Activated CD4-positive, alpha-beta memory T cell treated with anti-CD3 and anti-CD28 coated beads, Interleukin-2, amount 10 ng/mL, durations not matched to agents 7 days and 5 days (primary cell): ENCODE measurements around the gene WDR7. TPM values are rescaled to one million over a fixed set of nuclear protein-coding genes. Genes with fewer than 3 reads are reported as not detected.

ENCODE experiments used
- CTCF ChIA-PET: fragments of 350-600 bp; sonication (Branson Sonifier 250); formaldehyde crosslinking; loops from one replicate; lab custom pipeline; 2021; ENCODE audit warnings: antibody characterized with exemption, inconsistent platforms; lab: Charles Lee
- POLR2A ChIA-PET: fragments of 350-600 bp; sonication (Branson Sonifier 250); formaldehyde crosslinking; loops from one replicate; lab custom pipeline; 2021; ENCODE audit warnings: antibody characterized with exemption; lab: Charles Lee
- DNase-seq: peaks from one replicate; pipeline ENCODE4 v3.0.0-alpha.2; 2020
- H3K27ac Mint-ChIP-seq: one replicate; pipeline ENCODE4 v1.8.0; 2021; ENCODE audit warnings: mild to moderate bottlenecking, mixed read lengths
- H3K27me3 Mint-ChIP-seq: one replicate; pipeline ENCODE4 v1.8.0; 2021; ENCODE audit warnings: mixed read lengths
- H3K36me3 Mint-ChIP-seq: one replicate; pipeline ENCODE4 v1.8.0; 2021; ENCODE audit warnings: low read depth, mixed read lengths
- H3K4me1 Mint-ChIP-seq: one replicate; pipeline ENCODE4 v1.8.0; 2021; ENCODE audit warnings: mixed read lengths
- H3K4me3 Mint-ChIP-seq: one replicate; pipeline ENCODE4 v1.8.0; 2021; ENCODE audit warnings: mild to moderate bottlenecking, mixed read lengths
- H3K9me3 Mint-ChIP-seq: one replicate; pipeline ENCODE4 v1.8.0; 2021; ENCODE audit warnings: mixed read lengths
- total RNA-seq, 2 experiments: library from RNA; stranded (reverse); gene quantifications; one replicate each; pipeline ENCODE4 v1.2.3, GENCODE V29; 2021

Gene WDR7
- total RNA-seq, 2 experiments from 2014 or later: 29.1 to 33.0 TPM

GRCh38 chr18:56952026-56952425 is 300.9 kb downstream of the WDR7 start:
- Mint-ChIP-seq H3K27ac (no peak overlapping the region), H3K4me3 (no peak overlapping the region), H3K9me3 (no peaks in the 10 kb centered on the region), H3K36me3 (peaks cover 8% of the 10 kb centered on the region), H3K27me3 (no peaks in the 10 kb centered on the region), H3K4me1 (no peaks in the 10 kb centered on the region)
- ChIA-PET CTCF (no interaction called here), POLR2A (no interaction called here)
- no peak for DNase-seq

- Mint-ChIP-seq H3K4me3 (no peak overlapping the region), H3K36me3 (peaks cover 11% of the 10 kb centered on the region), H3K27ac (no peak overlapping the region), H3K27me3 (no peaks in the 10 kb centered on the region), H3K9me3 (no peaks in the 10 kb centered on the region), H3K4me1 (no peaks in the 10 kb centered on the region)
- POLR2A ChIA-PET: no interaction called here
- no peak for DNase-seq
- CTCF ChIA-PET: no interaction called here
These were observed 302.5 kb downstream of the WDR7 start for GRCh38 chr18:56953428-56954198.

- ChIA-PET CTCF (no interaction called here), POLR2A (no interaction called here)
- Mint-ChIP-seq H3K27ac (no peak overlapping the region), H3K27me3 (no peaks in the 10 kb centered on the region), H3K4me3 (no peak overlapping the region), H3K9me3 (no peaks in the 10 kb centered on the region), H3K4me1 (no peaks in the 10 kb centered on the region), H3K36me3 (peaks cover 8% of the 10 kb centered on the region)
- DNase-seq: no peak
These were observed 304.3 kb downstream of the WDR7 start for GRCh38 chr18:56955490-56955889.

GRCh38 chr18:56959120-56959519 is 308.0 kb downstream of the WDR7 start:
- H3K27ac Mint-ChIP-seq: no peak overlapping the region
- POLR2A ChIA-PET: no interaction called here
- CTCF ChIA-PET: no interaction called here
- no peak for DNase-seq
- H3K27me3 Mint-ChIP-seq: no peaks in the 10 kb centered on the region
- no peaks in the 10 kb centered on the region for H3K9me3 Mint-ChIP-seq
- H3K36me3 Mint-ChIP-seq: peaks cover 11% of the 10 kb centered on the region
- H3K4me3 Mint-ChIP-seq: no peak overlapping the region
- no peaks in the 10 kb centered on the region for H3K4me1 Mint-ChIP-seq

GRCh38 chr18:56962322-56962721 is 311.2 kb downstream of the WDR7 start:
- H3K4me3 Mint-ChIP-seq: no peak overlapping the region
- H3K36me3 Mint-ChIP-seq: peaks cover 9% of the 10 kb centered on the region
- CTCF ChIA-PET: no interaction called here
- no peak for DNase-seq
- H3K27me3 Mint-ChIP-seq: no peaks in the 10 kb centered on the region
- no peaks in the 10 kb centered on the region for H3K4me1 Mint-ChIP-seq
- no peaks in the 10 kb centered on the region for H3K9me3 Mint-ChIP-seq
- POLR2A ChIA-PET: no interaction called here
- no peak overlapping the region for H3K27ac Mint-ChIP-seq

GRCh38 chr18:56967035-56967434 is 315.9 kb downstream of the WDR7 start:
- Mint-ChIP-seq H3K4me3 (no peak overlapping the region), H3K4me1 (no peaks in the 10 kb centered on the region), H3K27ac (no peak overlapping the region), H3K36me3 (peaks cover 7% of the 10 kb centered on the region), H3K9me3 (no peaks in the 10 kb centered on the region), H3K27me3 (no peaks in the 10 kb centered on the region)
- ChIA-PET CTCF (no interaction called here), POLR2A (no interaction called here)
- DNase-seq: no peak

GRCh38 chr18:56973487-56973886 is 322.3 kb downstream of the WDR7 start:
- Mint-ChIP-seq H3K36me3 (peaks cover 16% of the 10 kb centered on the region), H3K27ac (no peak overlapping the region), H3K9me3 (no peaks in the 10 kb centered on the region), H3K4me3 (no peak overlapping the region), H3K27me3 (no peaks in the 10 kb centered on the region), H3K4me1 (no peaks in the 10 kb centered on the region)
- ChIA-PET CTCF (no interaction called here), POLR2A (no interaction called here)
- DNase-seq: no peak

- Mint-ChIP-seq H3K27ac (no peak overlapping the region), H3K27me3 (no peaks in the 10 kb centered on the region), H3K36me3 (peaks cover 16% of the 10 kb centered on the region), H3K4me3 (no peak overlapping the region), H3K9me3 (no peaks in the 10 kb centered on the region), H3K4me1 (no peaks in the 10 kb centered on the region)
- no peak for DNase-seq
- ChIA-PET CTCF (no interaction called here), POLR2A (no interaction called here)
These were observed 323.0 kb downstream of the WDR7 start for GRCh38 chr18:56974141-56974540.

- CTCF ChIA-PET: no interaction called here
- POLR2A ChIA-PET: no interaction called here
- Mint-ChIP-seq H3K4me3 (no peak overlapping the region), H3K36me3 (peaks cover 16% of the 10 kb centered on the region), H3K27me3 (no peaks in the 10 kb centered on the region), H3K4me1 (no peaks in the 10 kb centered on the region), H3K9me3 (no peaks in the 10 kb centered on the region), H3K27ac (no peak overlapping the region)
- DNase-seq: no peak
These were observed 324.1 kb downstream of the WDR7 start for GRCh38 chr18:56975276-56975675.

- Mint-ChIP-seq H3K4me3 (no peak overlapping the region), H3K36me3 (peaks cover 14% of the 10 kb centered on the region), H3K4me1 (no peaks in the 10 kb centered on the region), H3K9me3 (no peaks in the 10 kb centered on the region), H3K27me3 (no peaks in the 10 kb centered on the region), H3K27ac (no peak overlapping the region)
- no peak for DNase-seq
- ChIA-PET CTCF (interaction anchor here (0.6 kb wide), 1 partner anchor 14 kb away, joined by 4 read pairs; no protein-coding TSS in a partner anchor), POLR2A (interaction anchor here (0.5 kb wide), 1 partner anchor 310 kb away, joined by 3 read pairs; no protein-coding TSS in a partner anchor)
These were observed 326.1 kb downstream of the WDR7 start for GRCh38 chr18:56977309-56977708.

- Mint-ChIP-seq H3K9me3 (no peaks in the 10 kb centered on the region), H3K4me1 (no peaks in the 10 kb centered on the region), H3K27ac (no peak overlapping the region), H3K36me3 (peaks cover 13% of the 10 kb centered on the region), H3K27me3 (no peaks in the 10 kb centered on the region), H3K4me3 (no peak overlapping the region)
- CTCF ChIA-PET: interaction anchor here (0.6 kb wide), 1 partner anchor 13 kb away, joined by 4 read pairs; no protein-coding TSS in a partner anchor
- POLR2A ChIA-PET: no interaction called here
- DNase-seq: no peak
These were observed 326.6 kb downstream of the WDR7 start for GRCh38 chr18:56977771-56978170.

GRCh38 chr18:56980151-56980550 is 329.0 kb downstream of the WDR7 start:
- H3K4me1 Mint-ChIP-seq: no peaks in the 10 kb centered on the region
- H3K27me3 Mint-ChIP-seq: no peaks in the 10 kb centered on the region
- ChIA-PET POLR2A (no interaction called here), CTCF (no interaction called here)
- no peaks in the 10 kb centered on the region for H3K9me3 Mint-ChIP-seq
- peaks cover 6% of the 10 kb centered on the region for H3K36me3 Mint-ChIP-seq
- DNase-seq: no peak
- H3K4me3 Mint-ChIP-seq: no peak overlapping the region
- no peak overlapping the region for H3K27ac Mint-ChIP-seq

GRCh38 chr18:56982766-56983165 is 331.6 kb downstream of the WDR7 start:
- peaks cover 2% of the 10 kb centered on the region for H3K36me3 Mint-ChIP-seq
- no peaks in the 10 kb centered on the region for H3K4me1 Mint-ChIP-seq
- H3K27ac Mint-ChIP-seq: no peak overlapping the region
- DNase-seq: no peak
- ChIA-PET CTCF (no interaction called here), POLR2A (no interaction called here)
- no peaks in the 10 kb centered on the region for H3K9me3 Mint-ChIP-seq
- H3K4me3 Mint-ChIP-seq: no peak overlapping the region
- no peaks in the 10 kb centered on the region for H3K27me3 Mint-ChIP-seq
